Upper lobe of left lung (tissue), 6 donors: ENCODE data around the gene NRXN3. TPM values are rescaled to one million over a fixed set of nuclear protein-coding genes. Genes with fewer than 3 reads are reported as not detected.

Source experiments
- ATAC-seq, 2 donors: fragments of 200-7000 bp; cut with Tn5 transposase; one replicate each; pipeline ENCODE4 v1.9.1; 2022; ENCODE audit warnings: mild to moderate bottlenecking in 2 of 2, moderate library complexity in 2 of 2; ENCODE audit not compliant: low FRiP score in 2 of 2
- DNase-seq, 2 donors: peaks; one replicate each; pipeline ENCODE4 v3.0.0-alpha.2; 2019 to 2020
- H3K27ac ChIP-seq, 4 donors: fragments of 200-600 bp; sonication (generic); one replicate each; pipeline ENCODE4 v1.5.1; 2016 to 2019
- H3K27me3 ChIP-seq, 4 donors: fragments of 200-600 bp; sonication (generic); one replicate each; pipeline ENCODE4 v1.5.1; 2017 to 2019
- H3K36me3 ChIP-seq, 4 donors: fragments of 200-600 bp; sonication (generic); one replicate each; pipeline ENCODE4 v1.5.1; 2016 to 2019
- H3K4me1 ChIP-seq, 4 donors: fragments of 200-600 bp; sonication (generic); one replicate each; pipeline ENCODE4 v1.5.1; 2018 to 2019
- H3K4me3 ChIP-seq, 4 donors: fragments of 200-600 bp; sonication (generic); one replicate each; pipeline ENCODE4 v1.5.1; 2017 to 2019; ENCODE audit warnings: mild to moderate bottlenecking in 2 of 4, moderate library complexity in 1 of 4
- H3K9me3 ChIP-seq, 4 donors: fragments of 200-600 bp; sonication (generic); one replicate each; pipeline ENCODE4 v1.5.1; 2018 to 2019
- CTCF ChIP-seq, 6 experiments: fragments of 450-650 bp in 4 of 6; fragments of 200-600 bp in 2 of 6; sonication (generic) in 2 of 6; IDR thresholded peaks; one replicate each; pipeline ENCODE4 v1.5.1; 2016 to 2019; ENCODE audit warnings: antibody characterized with exemption in 6 of 6
- EP300 ChIP-seq, 4 donors: sonication (generic); formaldehyde crosslinking; IDR thresholded peaks; one replicate each; pipeline ENCODE4 v1.5.1; 2017; ENCODE audit warnings: antibody characterized with exemption in 4 of 4, control low read depth in 2 of 4
- POLR2A ChIP-seq, 4 donors: fragments of 450-650 bp; IDR thresholded peaks; one replicate each; pipeline ENCODE4 v1.5.1; 2016 to 2017; ENCODE audit warnings: antibody characterized with exemption in 4 of 4, mild to moderate bottlenecking in 2 of 4
- POLR2AphosphoS5 ChIP-seq, 2 donors: sonication (generic); formaldehyde crosslinking; IDR thresholded peaks; one replicate each; pipeline ENCODE4 v1.5.1; 2017; ENCODE audit warnings: antibody characterized with exemption in 2 of 2
- WGBS, 2 donors: methylation state at CpG; one replicate each; pipeline ENCODE4 v1.1.5; 2017 to 2018; 5-methylcytosine and 5-hydroxymethylcytosine counted together
- total RNA-seq, 6 donors: library from RNA; depleted of rRNA in 4 of 6; stranded (reverse); fragments of >200 nt in 4 of 6; gene quantifications; one replicate each; pipeline versions ENCODE4 v1.1.0 to v1.2.1, GENCODE V29; 2016 to 2021
- donor health status: DM: no; HTN: no; CAD: no; lungs with moderate emphysema.
- donor health status: DM: no; HTN: yes; CAD: no; lungs with severe emphysema.

NRXN3 gene
- total RNA-seq, 6 donors from 2014 or later = 4.4 to 14.9 (median 7.2) TPM

GRCh38 chr14:78975734-78976133, 805.6 kb downstream of the NRXN3 start:
- no peak overlapping the region for H3K27ac ChIP-seq
- TF ChIP-seq CTCF (IDR thresholded peaks at IDR 0.05) = no peak
- TF ChIP-seq EP300 (IDR thresholded peaks at IDR 0.05) = no peak
- TF ChIP-seq POLR2A (IDR thresholded peaks at IDR 0.05) = no peak
- TF ChIP-seq POLR2AphosphoS5 (IDR thresholded peaks at IDR 0.05) = no peak
- H3K27me3 ChIP-seq = no peaks in the 10 kb centered on the region
- no peaks in the 10 kb centered on the region for H3K4me1 ChIP-seq
- no peaks in the 10 kb centered on the region for H3K36me3 ChIP-seq
- no peak for DNase-seq
- no peak for ATAC-seq
- no peak overlapping the region for H3K4me3 ChIP-seq
- WGBS, 2 donors = 46 to 62% methylated on average over 3 of the region's 3 CpGs
- H3K9me3 ChIP-seq = no peaks in the 10 kb centered on the region

- DNase-seq = no peak
- Histone ChIP-seq H3K27ac (no peak overlapping the region), H3K27me3 (no peaks in the 10 kb centered on the region), H3K4me3 (no peak overlapping the region), H3K4me1 (no peaks in the 10 kb centered on the region), H3K36me3 (no peaks in the 10 kb centered on the region), H3K9me3 (no peaks in the 10 kb centered on the region)
- no peak for ATAC-seq
- WGBS, 2 donors = 79 to 93% methylated on average over 2 of the region's 2 CpGs
- no peak for TF ChIP-seq CTCF (IDR thresholded peaks at IDR 0.05)
- no peak for TF ChIP-seq EP300 (IDR thresholded peaks at IDR 0.05)
- no peak for TF ChIP-seq POLR2AphosphoS5 (IDR thresholded peaks at IDR 0.05)
These were observed 808.7 kb downstream of the NRXN3 start for GRCh38 chr14:78978896-78979295.

GRCh38 chr14:78982551-78982950, 812.4 kb downstream of the NRXN3 start:
- ATAC-seq = no peak
- H3K27me3 ChIP-seq = no peaks in the 10 kb centered on the region

GRCh38 chr14:78983126-78983525, 813.0 kb downstream of the NRXN3 start:
- H3K27me3 ChIP-seq = no peaks in the 10 kb centered on the region
- H3K9me3 ChIP-seq = no peaks in the 10 kb centered on the region
- WGBS, 2 donors = 89% methylated on average over 2 of the region's 2 CpGs
- TF ChIP-seq CTCF (IDR thresholded peaks at IDR 0.05) (no peak), EP300 (IDR thresholded peaks at IDR 0.05) (no peak), POLR2A (IDR thresholded peaks at IDR 0.05) (no peak), POLR2AphosphoS5 (IDR thresholded peaks at IDR 0.05) (no peak)
- H3K4me1 ChIP-seq = no peaks in the 10 kb centered on the region
- H3K4me3 ChIP-seq = no peak overlapping the region
- no peak for ATAC-seq
- no peak overlapping the region for H3K27ac ChIP-seq
- H3K36me3 ChIP-seq = no peaks in the 10 kb centered on the region
- no peak for DNase-seq

More at GRCh38 chr14:78982551-78982950, 812.4 kb downstream of the NRXN3 start:
- DNase-seq = no peak
- Histone ChIP-seq H3K9me3 (no peaks in the 10 kb centered on the region), H3K36me3 (no peaks in the 10 kb centered on the region), H3K4me3 (no peak overlapping the region), H3K27ac (no peak overlapping the region), H3K4me1 (no peaks in the 10 kb centered on the region)
- TF ChIP-seq EP300 (IDR thresholded peaks at IDR 0.05) (no peak), POLR2A (IDR thresholded peaks at IDR 0.05) (no peak), CTCF (IDR thresholded peaks at IDR 0.05) (no peak), POLR2AphosphoS5 (IDR thresholded peaks at IDR 0.05) (no peak)
- 52 to 76% methylated on average over 2 of the region's 2 CpGs for WGBS, 2 donors

GRCh38 chr14:78985668-78986381, 815.7 kb downstream of the NRXN3 start:
- Histone ChIP-seq H3K4me1 (no peaks in the 10 kb centered on the region), H3K27ac (no peak overlapping the region), H3K4me3 (no peak overlapping the region), H3K9me3 (no peaks in the 10 kb centered on the region), H3K27me3 (no peaks in the 10 kb centered on the region), H3K36me3 (no peaks in the 10 kb centered on the region)
- WGBS, 2 donors = 55 to 61% methylated on average over 5 of the region's 5 CpGs
- TF ChIP-seq CTCF (IDR thresholded peaks at IDR 0.05) (no peak), POLR2A (IDR thresholded peaks at IDR 0.05) (no peak), POLR2AphosphoS5 (IDR thresholded peaks at IDR 0.05) (no peak), EP300 (IDR thresholded peaks at IDR 0.05) (no peak)
- DNase-seq = no peak
- no peak for ATAC-seq
